DOHH2 (cell line): ENCODE measurements around the gene GLIPR1.

Source experiments
- H3F3A ChIP-seq: fragments of 200-600 bp; sonication (generic), shearing (Covaris generic); 2 replicates; pipeline ENCODE4 v1.6.0; 2016; ENCODE audit warnings: antibody characterized with exemption, mild to moderate bottlenecking; ENCODE audit not compliant: control insufficient read depth, insufficient read depth
- H3K27ac ChIP-seq: fragments of 200-600 bp; sonication (generic); 2 replicates; pipeline ENCODE4 v1.5.1; 2014; ENCODE audit warnings: low read depth, mild to moderate bottlenecking, low read length, moderate library complexity
- H3K27me3 ChIP-seq: fragments of 200-600 bp; sonication (generic); 2 replicates; pipeline ENCODE4 v1.6.1; 2014; ENCODE audit warnings: mild to moderate bottlenecking, low read length, mixed read lengths; ENCODE audit not compliant: control insufficient read depth
- H3K36me3 ChIP-seq: fragments of 200-600 bp; sonication (generic); 2 replicates; pipeline ENCODE4 v1.6.1; 2014; ENCODE audit warnings: mild to moderate bottlenecking, low read length, moderate library complexity, mixed read lengths; ENCODE audit not compliant: control insufficient read depth
- H3K4me1 ChIP-seq: fragments of 200-600 bp; sonication (generic); 2 replicates; pipeline ENCODE4 v1.6.1; 2014; ENCODE audit warnings: mild to moderate bottlenecking, low read length, mixed read lengths; ENCODE audit not compliant: control insufficient read depth
- H3K4me2 ChIP-seq: fragments of 200-600 bp; sonication (generic); 2 replicates; pipeline ENCODE4 v1.6.0; 2014; ENCODE audit warnings: mild to moderate bottlenecking, low read length, moderate library complexity
- H3K4me3 ChIP-seq: fragments of 200-600 bp; sonication (generic); 2 replicates; pipeline ENCODE4 v1.5.1; 2014; ENCODE audit warnings: mild to moderate bottlenecking, low read length, mixed read lengths
- H3K79me2 ChIP-seq: fragments of 200-600 bp; sonication (generic); 2 replicates; pipeline ENCODE4 v1.6.1; 2014; ENCODE audit warnings: mild to moderate bottlenecking, low read length, mixed read lengths; ENCODE audit not compliant: control insufficient read depth
- H3K9me2 ChIP-seq: fragments of 200-600 bp; sonication (generic); replicated peaks from 2 replicates; pipeline ENCODE4 v1.6.1; 2014; ENCODE audit warnings: mild to moderate bottlenecking, low read length, mixed read lengths; ENCODE audit not compliant: control insufficient read depth
- H3K9me3 ChIP-seq: fragments of 200-600 bp; sonication (generic); 2 replicates; pipeline ENCODE4 v1.6.1; 2014; ENCODE audit warnings: antibody characterized with exemption, low read length, mixed read lengths; ENCODE audit not compliant: control insufficient read depth, insufficient read depth
- H4K20me1 ChIP-seq: fragments of 200-600 bp; sonication (generic); 2 replicates; pipeline ENCODE4 v1.6.0; 2014; ENCODE audit warnings: low read depth, mild to moderate bottlenecking, antibody characterized with exemption, low read length, moderate library complexity; ENCODE audit not compliant: control insufficient read depth, insufficient read depth
- CTCF ChIP-seq: fragments of 200-600 bp; sonication (generic); IDR thresholded peaks from one replicate; pipeline ENCODE4 v1.5.1; 2014; ENCODE audit warnings: antibody characterized with exemption, mild to moderate bottlenecking, low read depth, low read length; ENCODE audit not compliant: poor library complexity, severe bottlenecking
- EZH2phosphoT487 ChIP-seq: fragments of 200-600 bp; sonication (generic); IDR thresholded peaks from 2 replicates; pipeline ENCODE4 v1.6.1; 2017; ENCODE audit warnings: borderline replicate concordance, mild to moderate bottlenecking, antibody characterized with exemption, low read length, moderate library complexity, mixed read lengths

The GLIPR1 gene

GRCh38 chr12:75471902-75472890 lies 8.4 kb upstream of the GLIPR1 start:
- peaks cover 5% of the 10 kb centered on the region; the same call in 1 of the 2 replicates for H3F3A ChIP-seq

GRCh38 chr12:75474116-75474515 lies 6.4 kb upstream of the GLIPR1 start:
- no peaks in the 10 kb centered on the region for H3K36me3 ChIP-seq
- H3K4me1 ChIP-seq = peaks cover 67% of the 10 kb centered on the region
- H3K9me3 ChIP-seq = no peaks in the 10 kb centered on the region
- H3K4me3 ChIP-seq = no peak overlapping the region
- no peaks in the 10 kb centered on the region for H3K79me2 ChIP-seq
- no peak overlapping the region for H3K27ac ChIP-seq
- no peak overlapping the region for H3K4me2 ChIP-seq
- H4K20me1 ChIP-seq = no peaks in the 10 kb centered on the region
- H3F3A ChIP-seq = peaks cover 10% of the 10 kb centered on the region; the same call in 1 of the 2 replicates
- H3K9me2 ChIP-seq = no peaks in the 10 kb centered on the region
- no peak for TF ChIP-seq CTCF
- no peak for TF ChIP-seq EZH2phosphoT487
- no peaks in the 10 kb centered on the region for H3K27me3 ChIP-seq

More at GRCh38 chr12:75471902-75472890, 8.4 kb upstream of the GLIPR1 start:
- Histone ChIP-seq H3K79me2 (no peaks in the 10 kb centered on the region), H3K9me3 (no peaks in the 10 kb centered on the region), H4K20me1 (no peaks in the 10 kb centered on the region), H3K4me2 (peak overlapping the region; percentile 58), H3K4me1 (peaks cover 50% of the 10 kb centered on the region), H3K4me3 (peak overlapping the region; percentile 37), H3K27ac (peak overlapping the region; percentile 79), H3K36me3 (no peaks in the 10 kb centered on the region), H3K27me3 (no peaks in the 10 kb centered on the region), H3K9me2 (no peaks in the 10 kb centered on the region)
- TF ChIP-seq CTCF = no peak
- no peak for TF ChIP-seq EZH2phosphoT487

GRCh38 chr12:75476071-75476470 lies 4.5 kb upstream of the GLIPR1 start:
- Histone ChIP-seq H4K20me1 (no peaks in the 10 kb centered on the region), H3K9me3 (no peaks in the 10 kb centered on the region), H3K79me2 (peaks cover 4% of the 10 kb centered on the region), H3K4me2 (no peak overlapping the region), H3K27me3 (no peaks in the 10 kb centered on the region), H3F3A (peaks cover 19% of the 10 kb centered on the region), H3K9me2 (no peaks in the 10 kb centered on the region), H3K4me1 (peaks cover 75% of the 10 kb centered on the region), H3K36me3 (no peaks in the 10 kb centered on the region; the same call in 1 of the 2 replicates), H3K27ac (no peak overlapping the region), H3K4me3 (no peak overlapping the region)
- TF ChIP-seq CTCF (no peak), EZH2phosphoT487 (no peak)
